Neural cell (in vitro differentiated cells): ENCODE data around the gene TRMT1.

Experiments
- POLR2AphosphoS5 ChIP-seq: IDR thresholded peaks from 2 replicates; pipeline ENCODE4 v1.6.1; 2012
- TF ChIP-seq, protein P1 (sequence below): fragments of 450-650 bp; IDR thresholded peaks from 2 replicates; pipeline ENCODE4 v1.5.1; 2014; ENCODE audit warnings: antibody characterized with exemption, mild to moderate bottlenecking, moderate library complexity; ENCODE audit not compliant: poor library complexity, severe bottlenecking

DNA sequence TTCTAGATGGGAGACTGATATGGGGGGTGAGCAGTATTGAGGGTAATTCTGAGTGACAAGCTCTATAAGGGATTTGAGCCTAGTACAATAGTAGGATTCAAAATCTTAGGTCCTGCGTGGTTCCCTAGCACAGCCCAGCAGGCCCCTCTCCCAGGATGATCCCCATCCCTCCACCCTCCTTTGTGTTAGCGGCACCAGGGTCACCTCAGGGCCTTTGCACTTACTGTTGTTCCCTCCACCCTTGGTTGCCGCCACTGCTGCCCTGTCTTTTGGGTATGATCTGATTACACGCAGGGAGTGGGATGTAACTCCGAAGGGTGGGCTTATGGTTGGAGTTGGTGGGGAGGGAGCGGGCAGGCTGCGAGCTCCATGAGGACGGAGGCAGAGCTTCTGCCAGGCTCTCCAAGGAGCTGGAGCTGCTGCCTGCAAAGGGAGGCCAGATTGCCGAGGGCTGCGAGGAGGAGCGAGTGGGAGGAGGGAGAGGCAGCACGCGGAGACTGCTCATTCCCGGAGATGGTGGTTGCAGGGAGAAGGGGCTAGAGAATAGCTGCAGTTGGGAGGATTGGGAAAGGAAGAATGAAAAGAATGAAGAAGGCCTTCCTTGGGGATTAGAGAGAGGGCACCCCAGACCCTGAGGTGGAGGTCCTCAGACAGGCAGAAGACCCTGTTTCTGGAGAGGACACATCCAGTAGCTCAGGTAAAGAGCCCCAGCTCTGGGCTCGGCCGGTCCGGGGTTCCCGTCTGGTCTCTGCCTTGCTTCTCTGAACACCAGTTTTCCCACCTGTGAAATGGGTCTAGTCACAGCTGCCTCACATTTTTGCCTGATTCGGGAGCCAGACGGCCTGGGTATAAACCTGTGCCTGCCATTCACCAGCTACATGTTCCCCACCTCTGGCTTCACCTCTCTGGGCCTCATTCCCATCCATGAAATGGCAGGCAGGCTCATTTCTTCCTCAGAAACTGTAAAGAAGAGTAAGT lies 6.7 kb upstream of the TRMT1 start:
- TF ChIP-seq POLR2AphosphoS5 = no peak
- TF ChIP-seq, protein P1, sequence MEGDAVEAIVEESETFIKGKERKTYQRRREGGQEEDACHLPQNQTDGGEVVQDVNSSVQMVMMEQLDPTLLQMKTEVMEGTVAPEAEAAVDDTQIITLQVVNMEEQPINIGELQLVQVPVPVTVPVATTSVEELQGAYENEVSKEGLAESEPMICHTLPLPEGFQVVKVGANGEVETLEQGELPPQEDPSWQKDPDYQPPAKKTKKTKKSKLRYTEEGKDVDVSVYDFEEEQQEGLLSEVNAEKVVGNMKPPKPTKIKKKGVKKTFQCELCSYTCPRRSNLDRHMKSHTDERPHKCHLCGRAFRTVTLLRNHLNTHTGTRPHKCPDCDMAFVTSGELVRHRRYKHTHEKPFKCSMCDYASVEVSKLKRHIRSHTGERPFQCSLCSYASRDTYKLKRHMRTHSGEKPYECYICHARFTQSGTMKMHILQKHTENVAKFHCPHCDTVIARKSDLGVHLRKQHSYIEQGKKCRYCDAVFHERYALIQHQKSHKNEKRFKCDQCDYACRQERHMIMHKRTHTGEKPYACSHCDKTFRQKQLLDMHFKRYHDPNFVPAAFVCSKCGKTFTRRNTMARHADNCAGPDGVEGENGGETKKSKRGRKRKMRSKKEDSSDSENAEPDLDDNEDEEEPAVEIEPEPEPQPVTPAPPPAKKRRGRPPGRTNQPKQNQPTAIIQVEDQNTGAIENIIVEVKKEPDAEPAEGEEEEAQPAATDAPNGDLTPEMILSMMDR = no peak
